Measurements from ENCODE around the gene LHFPL2. TPM values are rescaled to one million over a fixed set of nuclear protein-coding genes. Genes with fewer than 3 reads are reported as not detected.
A peak's percentile ranks its signal among the peaks of the same experiment; 100 is the strongest.

Gene LHFPL2
- total and polyA plus RNA-seq, 2 donors (not counting 1 experiment from before 2014, with no cell fraction given) = 3.8 to 35.5 TPM

DNA sequence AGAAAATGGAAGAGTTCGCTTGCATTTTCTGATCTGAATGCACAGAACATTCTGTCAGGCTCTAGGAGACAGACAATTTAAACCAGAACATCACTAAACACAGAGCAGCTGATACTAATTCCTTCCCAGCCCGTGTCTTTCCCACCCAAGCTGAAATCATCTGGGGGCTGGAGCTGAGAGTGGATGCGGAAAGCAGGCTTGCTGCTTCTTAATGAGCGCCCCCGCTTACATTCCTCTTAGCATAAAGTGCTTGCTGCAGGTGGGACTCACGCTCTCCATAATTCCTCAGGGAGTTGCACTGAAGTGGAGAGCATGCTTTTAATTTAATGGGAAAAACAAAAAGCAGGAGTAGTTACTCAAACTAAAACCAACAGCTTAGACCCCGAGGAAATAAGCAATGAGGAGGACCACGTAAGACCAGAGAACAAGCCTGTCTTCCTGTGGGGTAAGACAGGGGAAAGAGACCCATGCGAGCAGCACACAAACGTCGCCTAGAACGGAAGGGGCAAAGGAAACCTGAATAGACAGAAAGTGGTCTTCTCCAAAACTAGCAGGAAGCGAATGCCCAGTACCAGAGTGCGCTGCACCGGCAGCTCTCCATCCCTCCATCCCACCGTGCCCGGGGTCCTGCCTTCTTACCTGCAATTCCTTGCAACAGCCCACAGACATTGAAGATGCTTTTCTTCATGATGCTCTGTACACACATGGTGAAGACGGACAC, 139.3 kb downstream of the LHFPL2 start:
- TF ChIP-seq, protein P1, sequence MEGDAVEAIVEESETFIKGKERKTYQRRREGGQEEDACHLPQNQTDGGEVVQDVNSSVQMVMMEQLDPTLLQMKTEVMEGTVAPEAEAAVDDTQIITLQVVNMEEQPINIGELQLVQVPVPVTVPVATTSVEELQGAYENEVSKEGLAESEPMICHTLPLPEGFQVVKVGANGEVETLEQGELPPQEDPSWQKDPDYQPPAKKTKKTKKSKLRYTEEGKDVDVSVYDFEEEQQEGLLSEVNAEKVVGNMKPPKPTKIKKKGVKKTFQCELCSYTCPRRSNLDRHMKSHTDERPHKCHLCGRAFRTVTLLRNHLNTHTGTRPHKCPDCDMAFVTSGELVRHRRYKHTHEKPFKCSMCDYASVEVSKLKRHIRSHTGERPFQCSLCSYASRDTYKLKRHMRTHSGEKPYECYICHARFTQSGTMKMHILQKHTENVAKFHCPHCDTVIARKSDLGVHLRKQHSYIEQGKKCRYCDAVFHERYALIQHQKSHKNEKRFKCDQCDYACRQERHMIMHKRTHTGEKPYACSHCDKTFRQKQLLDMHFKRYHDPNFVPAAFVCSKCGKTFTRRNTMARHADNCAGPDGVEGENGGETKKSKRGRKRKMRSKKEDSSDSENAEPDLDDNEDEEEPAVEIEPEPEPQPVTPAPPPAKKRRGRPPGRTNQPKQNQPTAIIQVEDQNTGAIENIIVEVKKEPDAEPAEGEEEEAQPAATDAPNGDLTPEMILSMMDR (IDR thresholded peaks at IDR 0.05) = no peak
- no peak for TF ChIP-seq EZH2 (IDR thresholded peaks at IDR 0.05; ENCODE audit: borderline replicate concordance, insufficient read depth, low read depth, low read length, poor library complexity, severe bottlenecking)
- Histone ChIP-seq H3K27ac (ENCODE audit: low read length in 2 of 2) (no peak overlapping the region), H2AFZ (ENCODE audit: insufficient read depth, low read depth, low read length, poor library complexity, severe bottlenecking) (peak overlapping the region; percentile 70), H4K20me1 (ENCODE audit: control insufficient read depth, insufficient read depth, low read length, poor library complexity, severe bottlenecking) (no peaks in the 10 kb centered on the region), H3K27me3 (replicated peaks in 1 of 4; ENCODE audit: control extremely low read depth in 1 of 4, control insufficient read depth in 3 of 4, insufficient read depth in 4 of 4, low read length in 3 of 4) (peaks cover 0 to 13% (median 5%) of the 10 kb centered on the region in 4 experiments), H3K4me1 (ENCODE audit: control insufficient read depth in 2 of 2, insufficient read depth in 2 of 2, low read length in 2 of 2) (peaks cover 25% of the 10 kb centered on the region in 2 donors), H3K9ac (ENCODE audit: low read length) (peak overlapping the region; percentile 73), H3K4me3 (ENCODE audit: control extremely low read depth in 1 of 5, extremely low read depth in 1 of 5, insufficient read depth in 1 of 5, low read depth in 2 of 5, low read length in 4 of 5) (peak overlapping the region; percentile 23 to 70 (median 58)), H3K9me3 (ENCODE audit: control extremely low read depth in 1 of 3, control insufficient read depth in 2 of 3, insufficient read depth in 1 of 3, low read length in 2 of 3) (peaks cover 0 to 8% (median 0%) of the 10 kb centered on the region in 3 donors), H3K4me2 (replicated peaks; ENCODE audit: low read depth, low read length, poor library complexity, severe bottlenecking) (peak overlapping the region; percentile 93), H3K36me3 (replicated peaks in 1 of 2; ENCODE audit: control extremely low read depth in 1 of 2, control insufficient read depth in 1 of 2, extremely low read depth in 1 of 2, insufficient read depth in 2 of 2, low read length in 1 of 2) (no peaks in the 10 kb centered on the region), H3K79me2 (ENCODE audit: control insufficient read depth, insufficient read depth, low read length) (peaks cover 4% of the 10 kb centered on the region)
- 17% methylated on average over 15 of the region's 18 CpGs for WGBS (ENCODE audit: insufficient coverage)
- Mint-ChIP-seq H3K4me1 (peaks cover 34% of the 10 kb centered on the region), H3K27me3 (no peaks in the 10 kb centered on the region), H3K9me3 (ENCODE audit: insufficient read depth) (no peaks in the 10 kb centered on the region), H3K27ac (no peak overlapping the region), H3K4me3 (peak overlapping the region; percentile 94)
- ChIA-PET CTCF (interaction anchor here (1.0 to 1.4 kb wide), 3 partner anchors 40 to 457 kb away, joined by 3 to 5 read pairs (median 3); no protein-coding TSS in a partner anchor), POLR2A (no interaction called here)
- DNase-seq = peak; percentile 40
- intact Hi-C loops (cut with micrococcal nuclease) = loop anchor here (2.0 to 5.0 kb wide), 2 partner anchors 27 to 37 kb away; no protein-coding TSS in a partner anchor
- ATAC-seq (ENCODE audit: low read depth) = peak; percentile 22
